MM.1S (cell line): ENCODE results near the gene PNPLA6.

ENCODE experiments used
- CTCF ChIP-seq: fragments of 300-600 bp; sonication (generic); IDR thresholded peaks from 2 replicates; pipeline ENCODE4 v1.5.1; 2016; ENCODE audit warnings: antibody characterized with exemption, low read length, mixed read lengths
- EZH2 ChIP-seq: fragments of 300-600 bp; sonication (generic); optimal IDR thresholded peaks from 2 replicates; pipeline ENCODE3; 2017; ENCODE audit warnings: low read depth, mild to moderate bottlenecking, antibody characterized with exemption, low read length, mixed read lengths
- EZH2phosphoT487 ChIP-seq: fragments of 300-600 bp; sonication (generic); IDR thresholded peaks from 2 replicates; pipeline ENCODE4 v1.6.1; 2018; ENCODE audit warnings: antibody characterized with exemption, low read length

GRCh38 chr19:7603919-7604318 is 68.4 kb downstream of the PNPLA6 start:
- no peak for TF ChIP-seq CTCF
- no peak for TF ChIP-seq EZH2phosphoT487
- TF ChIP-seq EZH2 = no peak
